COLO668 (cell line): ENCODE measurements around the gene LRRC26.

Experiments used
- DNase-seq: peaks from one replicate; lab custom pipeline; 2025; ENCODE audit not compliant: unreplicated experiment; lab: John Stamatoyannopoulos, UW

Gene LRRC26

DNA sequence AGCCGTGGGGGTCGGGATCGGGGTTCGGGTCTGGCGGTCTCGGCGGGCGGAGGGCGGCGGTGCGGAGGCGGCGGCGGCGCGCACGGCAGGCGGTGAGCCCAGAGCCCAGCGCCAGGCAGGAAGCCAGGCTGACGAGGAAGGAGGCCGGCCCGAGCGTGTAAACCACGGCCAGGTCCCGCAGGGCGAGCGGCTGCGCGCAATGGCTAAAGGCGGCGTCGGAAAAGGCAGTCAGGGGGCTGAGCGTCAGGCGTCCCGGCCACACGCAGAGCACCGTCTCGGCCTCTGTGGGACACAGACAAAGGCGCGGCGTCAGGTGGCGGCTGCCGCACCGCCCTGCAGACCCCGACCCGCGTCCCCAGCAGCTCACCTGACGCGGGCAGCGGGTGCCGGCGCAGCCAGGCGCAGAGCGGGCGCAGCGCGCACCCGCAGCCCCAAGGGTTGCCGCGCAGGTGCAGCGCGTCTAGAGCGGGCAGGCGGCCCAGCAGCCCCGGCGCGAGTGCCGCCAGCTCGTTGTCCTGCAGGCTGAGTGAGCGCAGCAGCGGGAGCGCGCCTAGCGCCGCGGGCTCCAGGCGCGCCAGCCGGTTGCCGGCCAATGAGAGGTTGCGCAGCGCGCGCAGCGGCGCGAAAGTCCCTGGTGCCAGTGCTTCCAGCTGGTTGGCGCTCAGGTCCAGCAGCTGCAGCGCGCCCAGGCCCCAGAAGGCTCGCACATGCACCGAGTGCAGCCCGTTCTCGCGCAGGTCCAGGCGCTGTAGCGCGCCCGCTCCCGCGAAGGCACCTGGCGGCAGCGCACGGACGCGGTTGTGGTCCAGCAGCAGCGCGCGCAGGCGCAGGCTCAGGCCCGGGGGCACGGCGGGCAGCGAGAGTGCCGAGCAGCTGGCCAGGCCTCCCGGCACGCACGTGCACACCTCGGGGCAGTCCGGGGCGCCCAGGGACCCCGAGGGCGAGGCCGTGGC is 671 bp downstream of the LRRC26 start:
- peak; percentile 95 for DNase-seq

- peak; percentile 60 for DNase-seq
Observed at GRCh38 chr9:137168573-137168903, 1.3 kb downstream of the LRRC26 start.

- DNase-seq: peak; percentile 60
Observed at GRCh38 chr9:137167747-137168572, 1.9 kb downstream of the LRRC26 start.

- peak; percentile 39 for DNase-seq
Observed at GRCh38 chr9:137167277-137167746, 2.5 kb downstream of the LRRC26 start.

DNA sequence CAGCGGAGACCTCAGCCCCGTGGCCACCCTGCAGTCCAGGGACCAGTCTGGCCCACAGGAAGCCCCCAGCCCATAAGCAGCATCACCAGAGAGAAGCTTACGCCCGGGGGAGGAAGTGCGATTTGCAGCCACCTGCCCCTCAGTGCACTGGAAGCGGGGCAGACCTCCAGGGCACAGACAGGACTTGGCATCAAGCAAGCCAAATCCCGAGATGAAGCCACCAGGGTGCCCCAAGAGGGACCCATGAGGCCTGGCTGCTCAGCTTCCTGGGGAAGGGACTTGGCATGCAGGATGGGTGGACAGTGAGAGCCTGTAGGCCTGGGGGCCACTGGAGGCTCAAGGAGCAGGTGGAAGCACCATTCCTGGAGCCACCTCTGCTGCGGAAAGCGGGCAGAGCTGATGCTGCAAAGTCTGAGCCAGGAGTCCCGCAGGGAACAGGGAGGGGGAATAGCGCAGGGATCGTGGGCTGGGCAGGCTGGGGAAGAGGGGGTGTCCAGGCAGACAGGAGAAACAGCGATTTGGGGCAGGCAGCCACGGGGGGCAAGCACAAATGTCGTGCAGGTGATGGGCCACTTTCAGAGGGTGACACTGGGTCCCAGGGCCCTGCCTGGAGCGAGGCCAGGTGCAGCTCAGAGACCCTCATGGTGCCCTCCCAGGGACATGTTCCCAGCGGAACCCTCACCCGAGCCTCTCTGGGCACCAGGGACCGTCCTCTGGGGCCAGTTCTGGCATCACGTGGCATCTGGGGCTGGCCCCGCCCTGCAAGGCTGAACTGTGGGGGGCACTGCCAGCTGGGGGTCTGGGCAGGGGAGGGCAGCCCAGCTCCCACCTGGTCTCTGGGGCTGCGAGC is 3.2 kb downstream of the LRRC26 start:
- DNase-seq: no peak

GRCh38 chr9:137165250-137165836 is 4.5 kb downstream of the LRRC26 start:
- DNase-seq: no peak

DNA sequence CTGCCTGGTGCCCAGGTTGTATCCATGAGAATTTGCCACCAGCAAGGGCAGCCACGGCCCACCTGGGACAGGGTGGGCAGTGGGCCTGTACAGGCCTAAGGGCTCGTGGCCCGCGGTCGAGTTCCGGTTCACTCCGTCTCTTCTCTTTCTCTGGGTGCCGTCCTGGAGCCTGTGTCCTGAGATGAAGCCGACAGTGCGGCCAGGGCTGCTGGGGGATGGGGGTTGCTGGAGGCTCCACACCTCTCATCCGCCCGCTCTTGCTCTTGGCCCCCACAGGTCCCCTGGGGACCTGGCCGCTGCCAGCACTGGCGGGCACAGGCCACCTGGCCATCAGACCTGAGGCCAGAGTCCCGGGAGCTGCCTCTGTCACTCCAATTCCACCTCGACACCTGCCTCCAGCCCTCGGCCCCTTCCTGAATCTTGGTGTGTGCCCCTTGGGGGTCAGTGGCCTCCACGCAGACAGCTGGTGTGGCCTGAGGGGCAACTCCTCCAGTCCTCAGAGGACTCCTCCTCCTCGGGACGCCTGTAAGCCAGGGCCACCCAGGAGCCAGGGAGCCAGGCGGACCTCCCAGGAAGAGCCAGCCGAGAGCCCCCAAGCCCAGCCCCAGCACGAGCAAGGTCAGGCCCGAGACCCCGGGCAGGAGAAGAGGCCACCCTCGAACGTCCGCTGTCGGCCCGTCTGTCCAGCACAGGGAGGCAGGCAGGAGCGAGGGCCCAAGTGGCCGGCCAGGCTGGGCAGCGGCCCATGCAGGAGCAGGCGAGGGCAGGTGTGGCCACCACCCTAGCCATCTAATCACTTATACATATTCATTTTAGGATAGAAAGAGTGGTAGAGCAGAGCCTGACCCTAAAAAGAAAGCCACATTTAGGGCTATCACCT is 5.2 kb downstream of the LRRC26 start:
- no peak for DNase-seq

DNA sequence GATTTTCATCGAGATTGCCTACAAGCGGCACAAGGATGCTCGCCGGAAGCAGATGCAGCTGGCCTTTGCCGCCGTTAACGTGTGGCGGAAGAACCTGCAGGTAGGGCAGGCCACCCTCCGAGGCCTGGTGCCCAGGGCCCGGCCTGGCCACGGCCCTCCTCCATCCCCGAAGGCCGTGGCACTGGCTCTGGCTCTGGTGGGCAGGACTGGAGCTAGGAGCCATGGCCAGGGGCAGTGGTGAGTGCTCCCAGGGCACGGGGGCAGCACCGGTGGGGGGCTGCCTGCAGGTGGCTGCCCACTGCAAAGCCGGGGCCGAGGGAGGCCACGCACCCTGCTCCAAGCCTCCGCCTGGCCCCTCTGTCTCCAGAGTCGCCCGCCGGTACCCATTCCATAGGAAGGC is 6.0 kb downstream of the LRRC26 start:
- DNase-seq: no peak

GRCh38 chr9:137163365-137163715 is 6.5 kb downstream of the LRRC26 start:
- no peak for DNase-seq

GRCh38 chr9:137162505-137163364 is 7.1 kb downstream of the LRRC26 start:
- peak; percentile 71 for DNase-seq

DNA sequence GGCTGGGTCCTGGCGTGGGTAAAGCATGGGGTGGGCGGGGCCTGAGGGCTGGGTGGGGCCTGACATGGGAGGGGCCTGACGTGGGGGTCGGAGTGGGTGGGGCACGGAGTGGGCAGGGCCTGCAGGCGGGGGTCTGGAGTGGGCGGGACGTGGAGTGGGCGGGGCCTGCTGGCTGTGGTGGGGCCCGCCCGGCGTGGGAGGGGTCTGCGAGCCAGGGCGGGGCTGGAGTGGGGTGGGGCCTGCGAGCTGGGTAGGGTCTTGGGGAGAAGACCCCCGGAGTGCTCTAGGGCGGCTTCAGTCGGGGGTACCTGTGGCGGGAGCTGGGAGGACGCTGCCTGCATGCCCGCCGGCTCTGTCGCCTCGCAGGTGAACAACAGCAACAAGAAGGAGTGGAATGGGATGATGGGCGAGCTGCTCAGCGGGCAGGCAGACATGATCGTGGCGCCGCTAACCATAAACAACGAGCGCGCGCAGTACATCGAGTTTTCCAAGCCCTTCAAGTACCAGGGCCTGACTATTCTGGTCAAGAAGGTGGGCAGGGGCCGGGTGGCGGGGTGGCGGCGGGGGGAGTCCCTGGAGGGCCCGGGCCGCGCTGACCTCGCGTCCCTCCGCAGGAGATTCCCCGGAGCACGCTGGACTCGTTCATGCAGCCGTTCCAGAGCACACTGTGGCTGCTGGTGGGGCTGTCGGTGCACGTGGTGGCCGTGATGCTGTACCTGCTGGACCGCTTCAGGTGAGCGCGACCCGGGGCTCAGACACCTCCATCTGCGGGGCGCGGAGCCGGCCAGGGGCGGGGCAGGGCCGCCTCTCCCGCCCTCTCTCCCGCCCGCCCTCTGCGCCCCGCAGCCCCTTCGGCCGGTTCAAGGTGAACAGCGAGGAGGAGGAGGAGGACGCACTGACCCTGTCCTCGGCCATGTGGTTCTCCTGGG is 8.0 kb downstream of the LRRC26 start:
- peak; percentile 60 for DNase-seq

- peak; percentile 83 for DNase-seq
Observed at GRCh38 chr9:137160716-137161557, 8.9 kb downstream of the LRRC26 start.

DNA sequence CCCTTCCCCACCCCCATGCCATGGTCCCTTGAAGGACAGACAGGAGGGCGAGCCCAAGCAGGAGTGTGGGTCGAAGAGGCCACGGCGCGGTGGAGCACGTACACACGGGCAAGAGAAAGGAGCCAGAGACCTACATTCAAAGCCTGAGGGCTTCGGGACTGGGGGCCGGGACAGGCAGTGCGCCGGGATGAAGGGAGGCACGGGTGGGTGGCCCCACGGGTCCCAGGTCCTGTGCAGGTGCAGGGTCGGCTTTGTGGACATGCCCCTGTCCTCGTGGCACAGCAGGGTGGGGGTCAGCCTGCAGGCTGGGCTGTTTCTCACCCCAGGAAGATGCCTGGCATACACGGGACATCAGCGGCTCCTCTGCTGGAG is 9.8 kb downstream of the LRRC26 start:
- DNase-seq: no peak

- no peak for DNase-seq
Observed at GRCh38 chr9:137159105-137160053, 10.5 kb downstream of the LRRC26 start.

DNA sequence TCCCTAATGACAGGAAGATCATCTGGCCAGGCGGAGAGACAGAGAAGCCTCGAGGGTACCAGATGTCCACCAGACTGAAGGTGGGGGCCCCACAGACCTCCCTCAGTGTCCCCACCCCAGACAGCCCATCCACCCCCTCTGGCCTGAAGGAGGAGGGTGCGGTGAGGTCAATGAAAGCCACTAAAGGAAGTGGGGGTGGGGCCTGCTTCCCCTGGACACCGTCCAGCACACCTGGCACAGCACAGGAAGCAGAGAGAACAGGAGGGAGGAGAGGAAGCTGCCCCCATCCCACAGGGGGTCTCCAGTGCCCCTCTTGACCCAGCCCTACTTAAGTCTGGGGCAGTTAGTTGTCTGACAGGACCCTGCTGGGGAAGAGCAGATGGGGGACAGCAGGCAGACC is 11.2 kb downstream of the LRRC26 start:
- peak; percentile 41 for DNase-seq
